Measurements from ENCODE around the gene ARHGEF19.
A peak's percentile ranks its signal among the peaks of the same experiment; 100 is the strongest.
"Not testable (repeated sequence)": the region's sequence is repeated elsewhere in the genome, so short reads cannot be mapped to it uniquely, and the experiment has no call there.

Gene ARHGEF19

GRCh38 chr1:16222716-16223115, 10.3 kb upstream of the ARHGEF19 start:
- not testable (repeated sequence) for DNase-seq (ENCODE audit: low read depth, low spot score)

- DNase-seq (ENCODE audit: low read depth, low spot score) = no peak
Observed at GRCh38 chr1:16221499-16221898, 9.0 kb upstream of the ARHGEF19 start.

GRCh38 chr1:16219968-16220500, 7.6 kb upstream of the ARHGEF19 start:
- DNase-seq (ENCODE audit: low read depth, low spot score) = no peak

- no peak for DNase-seq (ENCODE audit: low read depth, low spot score)
Observed at GRCh38 chr1:16218674-16219071, 6.2 kb upstream of the ARHGEF19 start.

GRCh38 chr1:16218014-16218673, 5.7 kb upstream of the ARHGEF19 start:
- no peak for DNase-seq (ENCODE audit: low read depth, low spot score)

- DNase-seq (ENCODE audit: low read depth, low spot score) = peak; percentile 90
Observed at GRCh38 chr1:16217061-16217785, 4.8 kb upstream of the ARHGEF19 start.

GRCh38 chr1:16215882-16216753, 3.7 kb upstream of the ARHGEF19 start:
- DNase-seq (ENCODE audit: low read depth, low spot score) = peak; percentile 31

GRCh38 chr1:16215240-16215639, 2.8 kb upstream of the ARHGEF19 start:
- not testable (repeated sequence) for DNase-seq (ENCODE audit: low read depth, low spot score)

GRCh38 chr1:16213544-16213943, 1.1 kb upstream of the ARHGEF19 start:
- DNase-seq (ENCODE audit: low read depth, low spot score) = not testable (repeated sequence)

- DNase-seq (ENCODE audit: low read depth, low spot score) = no peak
Observed at GRCh38 chr1:16213013-16213412, 561 bp upstream of the ARHGEF19 start.

GRCh38 chr1:16211824-16212223, 628 bp downstream of the ARHGEF19 start:
- DNase-seq (ENCODE audit: low read depth, low spot score) = no peak

- no peak for DNase-seq (ENCODE audit: low read depth, low spot score)
Observed at GRCh38 chr1:16210581-16210980, 1.9 kb downstream of the ARHGEF19 start.

GRCh38 chr1:16209847-16210407, 2.5 kb downstream of the ARHGEF19 start:
- DNase-seq (ENCODE audit: low read depth, low spot score) = no peak

GRCh38 chr1:16209132-16209846, 3.2 kb downstream of the ARHGEF19 start:
- no peak for DNase-seq (ENCODE audit: low read depth, low spot score)

GRCh38 chr1:16208270-16208987, 4.0 kb downstream of the ARHGEF19 start:
- no peak for DNase-seq (ENCODE audit: low read depth, low spot score)

- no peak for DNase-seq (ENCODE audit: low read depth, low spot score)
Observed at GRCh38 chr1:16207318-16208269, 4.9 kb downstream of the ARHGEF19 start.

GRCh38 chr1:16206547-16207317, 5.7 kb downstream of the ARHGEF19 start:
- DNase-seq (ENCODE audit: low read depth, low spot score) = peak; percentile 98

GRCh38 chr1:16205891-16206546, 6.4 kb downstream of the ARHGEF19 start:
- no peak for DNase-seq (ENCODE audit: low read depth, low spot score)
